Spleen (tissue), 11 donors: Measurements from ENCODE around the gene MYO5A. TPM values are rescaled to one million over a fixed set of nuclear protein-coding genes. Genes with fewer than 3 reads are reported as not detected.

Experiments
- DNase-seq: peaks from one replicate; pipeline ENCODE4 v3.0.0-alpha.2; 2020
- H3K27ac ChIP-seq, 8 donors: fragments of 200-600 bp; sonication (generic) in 7 of 8; 1 replicate in 4 of 8; 2 replicates in 4 of 8; pipeline versions ENCODE4 v1.5.0 to v1.8.0; 2016 to 2021; ENCODE audit warnings: inconsistent platforms in 4 of 8, mild to moderate bottlenecking in 4 of 8, moderate library complexity in 1 of 8
- H3K27me3 ChIP-seq, 7 donors: fragments of 200-600 bp; sonication (generic) in 6 of 7; replicated peaks in 1 of 7; 1 replicate in 4 of 7; 2 replicates in 3 of 7; pipeline versions ENCODE4 v1.5.0 to v1.8.0; 2016 to 2021; ENCODE audit warnings: inconsistent platforms in 3 of 7, mild to moderate bottlenecking in 1 of 7
- H3K36me3 ChIP-seq, 6 donors: fragments of 200-600 bp; sonication (generic) in 5 of 6; 1 replicate in 4 of 6; 2 replicates in 2 of 6; pipeline versions ENCODE4 v1.5.0 to v1.8.0; 2016 to 2021; ENCODE audit warnings: inconsistent platforms in 2 of 6
- H3K4me1 ChIP-seq, 6 donors: fragments of 200-600 bp; sonication (generic) in 5 of 6; 1 replicate in 3 of 6; 2 replicates in 3 of 6; pipeline versions ENCODE4 v1.5.0 to v1.8.0; 2016 to 2021; ENCODE audit warnings: inconsistent platforms in 3 of 6
- H3K4me3 ChIP-seq, 8 donors: fragments of 200-600 bp; sonication (generic) in 7 of 8; 1 replicate in 4 of 8; 2 replicates in 4 of 8; pipeline versions ENCODE4 v1.5.0 to v1.8.0; 2016 to 2021; ENCODE audit warnings: inconsistent platforms in 4 of 8, mild to moderate bottlenecking in 4 of 8, moderate library complexity in 2 of 8
- H3K9me3 ChIP-seq, 8 donors: fragments of 200-600 bp; sonication (generic) in 7 of 8; 1 replicate in 4 of 8; 2 replicates in 4 of 8; pipeline versions ENCODE4 v1.5.0 to v1.8.0; 2016 to 2021; ENCODE audit warnings: inconsistent platforms in 4 of 8
- CTCF ChIP-seq, 11 experiments: fragments of 200-600 bp in 7 of 11; fragments of 450-650 bp in 4 of 11; sonication (generic) in 4 of 11; IDR thresholded peaks in 8 of 11; conservative IDR thresholded peaks in 3 of 11; 1 replicate in 7 of 11; 2 replicates in 4 of 11; pipeline versions ENCODE4 v1.4.0 to v1.8.0; 2016 to 2021; ENCODE audit warnings: antibody characterized with exemption in 11 of 11, inconsistent platforms in 4 of 11, mild to moderate bottlenecking in 1 of 11
- POLR2A ChIP-seq, 3 donors: fragments of 450-650 bp; IDR thresholded peaks; one replicate each; pipeline ENCODE4 v1.5.1; 2017; ENCODE audit warnings: antibody characterized with exemption in 3 of 3, mild to moderate bottlenecking in 1 of 3
- POLR2AphosphoS5 ChIP-seq, 3 donors: sonication (generic); formaldehyde crosslinking; IDR thresholded peaks; one replicate each; pipeline ENCODE4 v1.5.1; 2017; ENCODE audit warnings: antibody characterized with exemption in 3 of 3
- WGBS, 5 donors: extraction: QIAGEN DNeasy Blood & Tissue Kit in 3 of 5; methylation state at CpG; one replicate each; pipeline versions ENCODE4 v1.1.5 to v1.1.7; 2013 to 2018; 5-methylcytosine and 5-hydroxymethylcytosine counted together
- intact Hi-C: fragments of 100-400 bp; cut with DNase I; formaldehyde crosslinking; loops from one replicate; pipeline ENCODE4 v1.15.0; 2023; ENCODE audit warnings: low total_unique reads
- polyA plus RNA-seq, 3 donors: library from polyadenylated mRNA; stranded (reverse); fragments of 200-250 nt; gene quantifications; one replicate each; pipeline ENCODE4 v1.2.1, GENCODE V29; 2013
- total RNA-seq, 7 donors: library from RNA; depleted of rRNA in 3 of 7; stranded (reverse); fragments of >200 nt in 3 of 7; fragmentation: NEBNext Ultra II Directional in 4 of 7; extraction: Animal tissue kit (Norgen Biotek cat#: 25700) in 4 of 7; gene quantifications; one replicate each; pipeline versions ENCODE4 v1.1.0 to v1.2.1, GENCODE V29; 2016 to 2021
- donor health status: healthy with polysubstance abuse.
- donor health status: DM: no; HTN: no; CAD: no; lungs with moderate emphysema.
- donor health status: DM: no; HTN: no; CAD: no.
- donor health status: Bipolar disorder and iron deficiency.
- donor health status: healthy.
- donor health status: DM: no; HTN: no; CAD: no.
- donor health status: DM: yes; HTN: yes; CAD: no.

MYO5A gene
- total and polyA plus RNA-seq, 10 donors = 4.7 to 48.3 (median 35.4) TPM

- intact Hi-C loops = no loop called here
- TF ChIP-seq CTCF (IDR thresholded peaks at IDR 0.05 in 8 of 11, conservative IDR thresholded peaks at IDR 0.05 in 3 of 11) (no peak), POLR2AphosphoS5 (IDR thresholded peaks at IDR 0.05) (no peak), POLR2A (IDR thresholded peaks at IDR 0.05) (no peak)
- Histone ChIP-seq H3K4me3 (no peak overlapping the region), H3K27ac (no peak overlapping the region), H3K9me3 (no peaks in the 10 kb centered on the region), H3K4me1 (peaks cover 0 to 4% (median 0%) of the 10 kb centered on the region in 6 donors), H3K36me3 (peaks cover 0 to 68% (median 6%) of the 10 kb centered on the region in 6 donors), H3K27me3 (no peaks in the 10 kb centered on the region)
- DNase-seq = no peak
- WGBS, 5 donors = 92 to 100% (median 98%) methylated on average over 2 of the region's 2 CpGs
Measured at GRCh38 chr15:52424856-52425431, 103.7 kb downstream of the MYO5A start.

- intact Hi-C loops = no loop called here
- DNase-seq = no peak
- H3K4me3 ChIP-seq = no peak overlapping the region
- peaks cover 0 to 58% (median 6%) of the 10 kb centered on the region in 6 donors for H3K36me3 ChIP-seq
- no peaks in the 10 kb centered on the region for H3K27me3 ChIP-seq
- H3K4me1 ChIP-seq = peaks cover 0 to 6% (median 2%) of the 10 kb centered on the region in 6 donors
- no peak overlapping the region for H3K27ac ChIP-seq
- WGBS, 5 donors = 89 to 98% (median 95%) methylated on average over 1 of the region's 1 CpG
- TF ChIP-seq POLR2A (IDR thresholded peaks at IDR 0.05) = no peak
- TF ChIP-seq CTCF (IDR thresholded peaks at IDR 0.05 in 8 of 11, conservative IDR thresholded peaks at IDR 0.05 in 3 of 11) = no peak
- TF ChIP-seq POLR2AphosphoS5 (IDR thresholded peaks at IDR 0.05) = no peak
- no peaks in the 10 kb centered on the region for H3K9me3 ChIP-seq
Measured at GRCh38 chr15:52423852-52424251, 104.8 kb downstream of the MYO5A start.

DNA sequence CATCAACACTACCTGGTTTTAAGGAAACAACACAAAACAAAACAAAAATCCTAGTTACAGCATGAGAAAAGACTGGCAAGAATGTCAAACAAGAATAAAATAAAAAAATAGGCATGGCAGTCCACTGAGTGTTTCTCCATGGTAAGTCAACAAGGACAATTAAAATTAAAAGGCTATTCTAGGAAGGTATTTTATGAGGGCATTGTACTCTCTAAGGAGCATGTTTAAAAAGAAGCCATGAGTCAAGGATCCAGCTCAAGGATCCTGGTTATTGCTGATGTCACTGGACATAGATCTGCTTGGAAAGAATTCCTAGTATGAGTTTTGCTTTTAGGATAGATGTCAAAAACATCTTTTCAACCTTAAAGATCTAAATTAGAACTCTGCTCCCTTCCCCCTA is 106.7 kb downstream of the MYO5A start:
- no peaks in the 10 kb centered on the region for H3K9me3 ChIP-seq
- TF ChIP-seq POLR2AphosphoS5 (IDR thresholded peaks at IDR 0.05) = no peak
- no peak for TF ChIP-seq POLR2A (IDR thresholded peaks at IDR 0.05)
- no peak for TF ChIP-seq CTCF (IDR thresholded peaks at IDR 0.05 in 8 of 11, conservative IDR thresholded peaks at IDR 0.05 in 3 of 11)
- no peaks in the 10 kb centered on the region for H3K27me3 ChIP-seq
- H3K4me3 ChIP-seq = no peak overlapping the region
- peaks cover 0 to 6% (median 2%) of the 10 kb centered on the region in 6 donors for H3K4me1 ChIP-seq
- intact Hi-C loops = no loop called here
- H3K27ac ChIP-seq = no peak overlapping the region
- no peak for DNase-seq
- peaks cover 0 to 49% (median 3%) of the 10 kb centered on the region in 6 donors for H3K36me3 ChIP-seq

DNA sequence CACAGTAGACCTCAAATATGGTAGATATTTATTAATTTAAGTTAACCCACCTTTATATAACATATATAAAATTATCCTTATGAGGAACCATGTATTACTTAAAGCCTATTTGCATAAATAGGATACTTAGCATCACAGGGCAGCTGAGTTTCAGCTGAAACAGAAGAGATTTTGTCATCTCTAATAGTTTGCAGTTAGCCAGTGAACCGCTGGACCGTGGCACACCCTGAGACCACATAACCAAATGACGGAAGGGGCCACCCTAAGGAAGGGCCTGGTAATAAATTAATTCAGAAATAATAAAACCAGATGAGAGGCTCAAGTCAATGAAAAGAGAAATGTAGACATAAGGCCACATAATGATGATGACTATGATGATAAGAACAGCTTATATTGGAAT is 107.7 kb downstream of the MYO5A start:
- Histone ChIP-seq H3K9me3 (no peaks in the 10 kb centered on the region), H3K36me3 (peaks cover 0 to 47% (median 4%) of the 10 kb centered on the region in 6 donors), H3K27me3 (no peaks in the 10 kb centered on the region), H3K27ac (no peak overlapping the region), H3K4me3 (no peak overlapping the region), H3K4me1 (peaks cover 0 to 6% (median 2%) of the 10 kb centered on the region in 6 donors)
- WGBS, 5 donors = 66 to 83% (median 74%) methylated on average over 3 of the region's 3 CpGs
- TF ChIP-seq POLR2A (IDR thresholded peaks at IDR 0.05) = no peak
- no peak for TF ChIP-seq CTCF (IDR thresholded peaks at IDR 0.05 in 8 of 11, conservative IDR thresholded peaks at IDR 0.05 in 3 of 11)
- no peak for TF ChIP-seq POLR2AphosphoS5 (IDR thresholded peaks at IDR 0.05)
- intact Hi-C loops = no loop called here
- no peak for DNase-seq
